ENCODE measurements around the gene FAM50A.

- no peak for TF ChIP-seq CTCF (conservative IDR thresholded peaks at IDR 0.05)
- TF ChIP-seq ZFX (IDR thresholded peaks at IDR 0.05): no peak
Measured at GRCh38 chrX:154476821-154477220, 32.9 kb downstream of the FAM50A start.
